Mesenchymal stem cell (in vitro differentiated cells and primary cell): ENCODE data around the gene RUNX1.

ENCODE experiments used
- DNase-seq: peaks from one replicate; pipeline ENCODE4 v3.0.0-alpha.2; 2013
- H2AFZ ChIP-seq: one replicate; pipeline ENCODE4 v1.6.1; 2013; ENCODE audit warnings: low read depth, mild to moderate bottlenecking, control low read depth, inconsistent platforms, low read length, moderate library complexity
- H2AK5ac ChIP-seq: 2 replicates; pipeline ENCODE4 v1.6.1; 2013; ENCODE audit warnings: low read length, moderate library complexity, mild to moderate bottlenecking, inconsistent platforms; ENCODE audit not compliant: severe bottlenecking
- H2BK120ac ChIP-seq: one replicate; pipeline ENCODE4 v1.6.1; 2013; ENCODE audit warnings: low read depth, mild to moderate bottlenecking, inconsistent platforms, low read length, moderate library complexity
- H2BK12ac ChIP-seq, 2 experiments: one replicate each; pipeline ENCODE4 v1.6.1; 2013; ENCODE audit warnings: inconsistent platforms in 2 of 2, low read length in 2 of 2, mild to moderate bottlenecking in 2 of 2, moderate library complexity in 2 of 2, control low read depth in 1 of 2
- H2BK15ac ChIP-seq: one replicate; pipeline ENCODE4 v1.6.1; 2013; ENCODE audit warnings: mild to moderate bottlenecking, low read depth, inconsistent platforms; ENCODE audit not compliant: poor library complexity, severe bottlenecking
- H2BK5ac ChIP-seq: 2 replicates; pipeline ENCODE4 v1.6.1; 2013; ENCODE audit warnings: low read depth, mild to moderate bottlenecking, low read length, control low read depth, inconsistent platforms; ENCODE audit not compliant: poor library complexity, severe bottlenecking
- H3K14ac ChIP-seq, 2 experiments: one replicate each; pipeline ENCODE4 v1.6.1; 2013; ENCODE audit warnings: inconsistent platforms in 2 of 2, low read length in 2 of 2, control low read depth in 1 of 2, mild to moderate bottlenecking in 1 of 2, moderate library complexity in 1 of 2
- H3K18ac ChIP-seq, 2 experiments: one replicate each; pipeline ENCODE4 v1.6.1; 2013; ENCODE audit warnings: inconsistent platforms in 2 of 2, low read length in 2 of 2, control low read depth in 1 of 2, low read depth in 1 of 2, mild to moderate bottlenecking in 1 of 2
- H3K23ac ChIP-seq, 2 experiments: one replicate each; pipeline ENCODE4 v1.6.1; 2013; ENCODE audit warnings: inconsistent platforms in 2 of 2, low read length in 2 of 2, mild to moderate bottlenecking in 2 of 2, moderate library complexity in 2 of 2, control low read depth in 1 of 2
- H3K27ac ChIP-seq: 2 replicates; pipeline ENCODE4 v1.5.1; 2013; ENCODE audit warnings: mild to moderate bottlenecking, moderate library complexity, low read length, control low read depth, inconsistent platforms; ENCODE audit not compliant: poor library complexity, severe bottlenecking
- H3K27me3 ChIP-seq, 2 experiments: 2 replicates each; pipeline versions ENCODE4 v1.6.1 to v1.7.0; 2013; ENCODE audit warnings: low read length in 2 of 2, mild to moderate bottlenecking in 2 of 2, moderate library complexity in 2 of 2, control low read depth in 1 of 2, inconsistent platforms in 1 of 2; ENCODE audit not compliant: control insufficient read depth in 1 of 2, insufficient read depth in 1 of 2
- H3K36me3 ChIP-seq, 2 experiments: 2 replicates each; pipeline versions ENCODE4 v1.6.1 to v1.7.0; 2013; ENCODE audit warnings: low read length in 2 of 2, control low read depth in 1 of 2, inconsistent platforms in 1 of 2, low read depth in 1 of 2, mild to moderate bottlenecking in 1 of 2; ENCODE audit not compliant: insufficient read depth in 2 of 2, control insufficient read depth in 1 of 2
- H3K4ac ChIP-seq, 2 experiments: one replicate each; pipeline ENCODE4 v1.6.1; 2013; ENCODE audit warnings: inconsistent platforms in 2 of 2, low read length in 2 of 2, mild to moderate bottlenecking in 2 of 2, moderate library complexity in 2 of 2, control low read depth in 1 of 2, low read depth in 1 of 2
- H3K4me1 ChIP-seq: 2 replicates; pipeline ENCODE4 v1.6.1; 2013; ENCODE audit warnings: low read depth, low read length, control low read depth; ENCODE audit not compliant: control insufficient read depth, insufficient read depth
- H3K4me2 ChIP-seq: 2 replicates; pipeline ENCODE4 v1.6.1; 2013; ENCODE audit warnings: low read length, mild to moderate bottlenecking, inconsistent platforms; ENCODE audit not compliant: poor library complexity, severe bottlenecking
- H3K4me3 ChIP-seq, 2 experiments: 2 replicates each; pipeline versions ENCODE4 v1.5.1 to v1.7.0; 2013; ENCODE audit warnings: low read length in 2 of 2, mild to moderate bottlenecking in 2 of 2, control low read depth in 1 of 2, low read depth in 1 of 2; ENCODE audit not compliant: insufficient read depth in 1 of 2
- H3K79me1 ChIP-seq: replicated peaks from 2 replicates; pipeline ENCODE4 v1.6.1; 2013; ENCODE audit warnings: mild to moderate bottlenecking, control low read depth, low read length, inconsistent platforms; ENCODE audit not compliant: poor library complexity, severe bottlenecking
- H3K9ac ChIP-seq: 2 replicates; pipeline ENCODE4 v1.7.0; 2013; ENCODE audit warnings: mild to moderate bottlenecking, low read length, moderate library complexity
- H3K9me3 ChIP-seq: 2 replicates; pipeline ENCODE4 v1.7.0; 2013; ENCODE audit warnings: mild to moderate bottlenecking, low read length; ENCODE audit not compliant: control insufficient read depth
- H4K8ac ChIP-seq: one replicate; pipeline ENCODE4 v1.6.1; 2013; ENCODE audit warnings: inconsistent platforms, mild to moderate bottlenecking, low read length, moderate library complexity
- H4K91ac ChIP-seq: one replicate; pipeline ENCODE4 v1.6.1; 2013; ENCODE audit warnings: mild to moderate bottlenecking, low read length, inconsistent platforms
- WGBS: methylation state at CpG from one replicate; pipeline ENCODE4 v1.1.7; 2013; ENCODE audit warnings: mixed read lengths; 5-methylcytosine and 5-hydroxymethylcytosine counted together

RUNX1 gene

GRCh38 chr21:34884346-34884929, 164.7 kb downstream of the RUNX1 start:
- peak overlapping the region; percentile 5 for H3K27ac ChIP-seq
- no peak overlapping the region for H2BK5ac ChIP-seq
- no peak overlapping the region for H2BK15ac ChIP-seq
- H3K4me3 ChIP-seq, result peak overlapping the region in 1 of 2 experiments; percentile 87
- no peak overlapping the region for H3K18ac ChIP-seq
- no peak for DNase-seq
- H3K14ac ChIP-seq, result no peak overlapping the region
- 78% methylated on average over 1 of the region's 3 CpGs for WGBS
- H3K79me1 ChIP-seq, result no peaks in the 10 kb centered on the region
- H2BK12ac ChIP-seq, result no peak overlapping the region
- H3K9ac ChIP-seq, result peak overlapping the region; percentile 100
- H3K4ac ChIP-seq, result no peak overlapping the region
- H3K36me3 ChIP-seq, result peaks cover 0 to 66% of the 10 kb centered on the region in 2 experiments
- no peak overlapping the region for H2AFZ ChIP-seq
- H3K27me3 ChIP-seq, result no peaks in the 10 kb centered on the region
- H3K9me3 ChIP-seq, result no peaks in the 10 kb centered on the region
- H3K23ac ChIP-seq, result no peak overlapping the region
- H4K91ac ChIP-seq, result no peak overlapping the region
- no peak overlapping the region for H2AK5ac ChIP-seq
- no peak overlapping the region for H2BK120ac ChIP-seq
- H3K4me1 ChIP-seq, result peaks cover 7% of the 10 kb centered on the region
- H3K4me2 ChIP-seq, result peak overlapping the region; percentile 48
- no peak overlapping the region for H4K8ac ChIP-seq

GRCh38 chr21:34883491-34884271, 165.4 kb downstream of the RUNX1 start:
- H3K79me1 ChIP-seq, result no peaks in the 10 kb centered on the region
- no peak overlapping the region for H2BK120ac ChIP-seq
- no peak overlapping the region for H2AK5ac ChIP-seq
- no peaks in the 10 kb centered on the region for H3K27me3 ChIP-seq
- peak overlapping the region; percentile 53 for H3K27ac ChIP-seq
- H3K14ac ChIP-seq, result no peak overlapping the region
- H3K9me3 ChIP-seq, result no peaks in the 10 kb centered on the region
- H3K36me3 ChIP-seq, result peaks cover 0 to 73% of the 10 kb centered on the region in 2 experiments
- peak overlapping the region; percentile 100 for H3K9ac ChIP-seq
- DNase-seq, result no peak
- H2BK12ac ChIP-seq, result no peak overlapping the region
- no peak overlapping the region for H2BK5ac ChIP-seq
- 76% methylated on average over 4 of the region's 6 CpGs for WGBS
- H3K4me2 ChIP-seq, result peak overlapping the region; percentile 42
- peak overlapping the region in 1 of 2 experiments; percentile 87 for H3K4me3 ChIP-seq
- no peak overlapping the region for H3K18ac ChIP-seq
- H3K4me1 ChIP-seq, result peaks cover 7% of the 10 kb centered on the region
- no peak overlapping the region for H2BK15ac ChIP-seq
- H4K8ac ChIP-seq, result no peak overlapping the region
- no peak overlapping the region for H3K23ac ChIP-seq
- H2AFZ ChIP-seq, result no peak overlapping the region
- no peak overlapping the region for H3K4ac ChIP-seq
- no peak overlapping the region for H4K91ac ChIP-seq

GRCh38 chr21:34882719-34883131, 166.4 kb downstream of the RUNX1 start:
- Histone ChIP-seq H2BK15ac (no peak overlapping the region), H3K79me1 (peaks cover 1% of the 10 kb centered on the region), H3K4me1 (peaks cover 3% of the 10 kb centered on the region), H3K27me3 (no peaks in the 10 kb centered on the region), H2AK5ac (no peak overlapping the region), H2AFZ (no peak overlapping the region), H3K18ac (no peak overlapping the region), H3K4me2 (no peak overlapping the region), H3K14ac (no peak overlapping the region), H3K23ac (no peak overlapping the region), H2BK5ac (no peak overlapping the region), H2BK12ac (no peak overlapping the region), H3K9ac (peak overlapping the region; percentile 100), H3K27ac (peak overlapping the region; percentile 95), H3K4ac (no peak overlapping the region), H3K4me3 (peak overlapping the region in 1 of 2 experiments; percentile 87), H4K91ac (no peak overlapping the region), H4K8ac (no peak overlapping the region), H3K36me3 (peaks cover under 1 to 83% of the 10 kb centered on the region in 2 experiments), H3K9me3 (no peaks in the 10 kb centered on the region), H2BK120ac (no peak overlapping the region)
- no peak for DNase-seq
- WGBS, result 30% methylated on average over 1 of the region's 2 CpGs

GRCh38 chr21:34881839-34882371, 167.2 kb downstream of the RUNX1 start:
- Histone ChIP-seq H3K4me3 (peak overlapping the region in 1 of 2 experiments; percentile 87), H4K8ac (no peak overlapping the region), H3K36me3 (peaks cover 7 to 91% of the 10 kb centered on the region in 2 experiments), H3K79me1 (peaks cover 9% of the 10 kb centered on the region), H3K9me3 (no peaks in the 10 kb centered on the region), H3K4ac (no peak overlapping the region), H3K23ac (no peak overlapping the region), H3K4me2 (peak overlapping the region; percentile 3), H3K27ac (peak overlapping the region; percentile 95), H3K9ac (peak overlapping the region; percentile 100), H2BK120ac (no peak overlapping the region), H2AFZ (no peak overlapping the region), H3K27me3 (no peaks in the 10 kb centered on the region), H3K18ac (peak overlapping the region in 1 of 2 experiments; percentile 19), H3K4me1 (peaks cover 5% of the 10 kb centered on the region), H3K14ac (no peak overlapping the region), H2AK5ac (peak overlapping the region; percentile 49), H4K91ac (no peak overlapping the region), H2BK5ac (peak overlapping the region; percentile 68), H2BK15ac (no peak overlapping the region), H2BK12ac (no peak overlapping the region)
- DNase-seq, result peak; percentile 79
- 39% methylated on average over 2 of the region's 4 CpGs for WGBS
